Endothelial cell of umbilical vein (primary cell): Measurements from ENCODE around the gene SCGN.

Experiments
- FOS ChIP-seq: IDR thresholded peaks from 2 replicates; pipeline ENCODE4 v1.6.1; 2011; ENCODE audit warnings: mild to moderate bottlenecking, low read length, moderate library complexity, borderline replicate concordance; ENCODE audit not compliant: insufficient read depth
- JUN ChIP-seq: IDR thresholded peaks from 2 replicates; pipeline ENCODE4 v1.6.1; 2011; ENCODE audit warnings: borderline replicate concordance, low read depth; ENCODE audit not compliant: insufficient read length, insufficient read depth
- POLR2A ChIP-seq: IDR thresholded peaks from 2 replicates; pipeline ENCODE4 v1.6.1; 2012; ENCODE audit warnings: low read depth, mild to moderate bottlenecking, control low read depth, low read length
- POLR2AphosphoS5 ChIP-seq: IDR thresholded peaks from 2 replicates; pipeline ENCODE4 v1.6.1; 2012; ENCODE audit warnings: low read depth, mild to moderate bottlenecking, control low read depth, low read length, moderate library complexity; ENCODE audit not compliant: insufficient read depth
- TF ChIP-seq, protein P1 (sequence below), 2 donors: IDR thresholded peaks; 1 replicate in 1 of 2; 2 replicates in 1 of 2; pipeline ENCODE4 v1.5.1; 2011; ENCODE audit warnings: low read length in 2 of 2, mild to moderate bottlenecking in 2 of 2, moderate library complexity in 2 of 2, control low read depth in 1 of 2, inconsistent platforms in 1 of 2, low read depth in 1 of 2; ENCODE audit not compliant: insufficient read depth in 1 of 2; ENCODE audit errors: extremely low read depth in 1 of 2
- TF ChIP-seq, protein P2 (sequence below): IDR thresholded peaks from 2 replicates; pipeline ENCODE4 v1.6.1; 2011; ENCODE audit not compliant: insufficient read depth, insufficient read length

DNA sequence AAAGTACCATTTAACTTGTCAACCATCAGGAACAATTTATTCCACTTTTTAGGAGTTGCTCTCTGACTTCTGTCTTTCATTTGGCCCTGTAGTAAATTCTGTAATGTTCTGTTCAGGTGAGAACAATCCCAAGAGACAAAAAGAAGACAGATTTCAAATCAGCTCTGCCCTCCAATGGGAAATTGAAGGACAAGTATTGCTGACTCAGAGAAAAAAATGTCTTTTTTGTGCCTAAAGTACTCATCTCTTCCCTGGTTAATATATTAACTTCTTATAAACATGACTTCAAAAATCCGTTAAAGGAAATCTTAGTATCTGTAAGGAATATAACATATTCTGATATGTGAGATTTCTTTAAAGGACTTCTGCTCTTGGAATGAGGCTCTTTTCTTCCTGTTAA is 38.6 kb upstream of the SCGN start:
- TF ChIP-seq, protein P1, sequence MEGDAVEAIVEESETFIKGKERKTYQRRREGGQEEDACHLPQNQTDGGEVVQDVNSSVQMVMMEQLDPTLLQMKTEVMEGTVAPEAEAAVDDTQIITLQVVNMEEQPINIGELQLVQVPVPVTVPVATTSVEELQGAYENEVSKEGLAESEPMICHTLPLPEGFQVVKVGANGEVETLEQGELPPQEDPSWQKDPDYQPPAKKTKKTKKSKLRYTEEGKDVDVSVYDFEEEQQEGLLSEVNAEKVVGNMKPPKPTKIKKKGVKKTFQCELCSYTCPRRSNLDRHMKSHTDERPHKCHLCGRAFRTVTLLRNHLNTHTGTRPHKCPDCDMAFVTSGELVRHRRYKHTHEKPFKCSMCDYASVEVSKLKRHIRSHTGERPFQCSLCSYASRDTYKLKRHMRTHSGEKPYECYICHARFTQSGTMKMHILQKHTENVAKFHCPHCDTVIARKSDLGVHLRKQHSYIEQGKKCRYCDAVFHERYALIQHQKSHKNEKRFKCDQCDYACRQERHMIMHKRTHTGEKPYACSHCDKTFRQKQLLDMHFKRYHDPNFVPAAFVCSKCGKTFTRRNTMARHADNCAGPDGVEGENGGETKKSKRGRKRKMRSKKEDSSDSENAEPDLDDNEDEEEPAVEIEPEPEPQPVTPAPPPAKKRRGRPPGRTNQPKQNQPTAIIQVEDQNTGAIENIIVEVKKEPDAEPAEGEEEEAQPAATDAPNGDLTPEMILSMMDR (IDR thresholded peaks at IDR 0.05; ENCODE audit: extremely low read depth in 1 of 2, insufficient read depth in 1 of 2, low read depth in 1 of 2, low read length in 2 of 2), result no peak
- TF ChIP-seq FOS (no peak), POLR2AphosphoS5 (no peak), JUN (no peak), POLR2A (no peak)
- TF ChIP-seq, protein P2, sequence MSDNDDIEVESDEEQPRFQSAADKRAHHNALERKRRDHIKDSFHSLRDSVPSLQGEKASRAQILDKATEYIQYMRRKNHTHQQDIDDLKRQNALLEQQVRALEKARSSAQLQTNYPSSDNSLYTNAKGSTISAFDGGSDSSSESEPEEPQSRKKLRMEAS, result no peak
